DOHH2 (cell line): ENCODE results near the gene UBE2G1.

ENCODE experiments used
- CTCF ChIP-seq: fragments of 200-600 bp; sonication (generic); IDR thresholded peaks from one replicate; pipeline ENCODE4 v1.5.1; 2014; ENCODE audit warnings: antibody characterized with exemption, mild to moderate bottlenecking, low read depth, low read length; ENCODE audit not compliant: poor library complexity, severe bottlenecking
- EZH2phosphoT487 ChIP-seq: fragments of 200-600 bp; sonication (generic); IDR thresholded peaks from 2 replicates; pipeline ENCODE4 v1.6.1; 2017; ENCODE audit warnings: borderline replicate concordance, mild to moderate bottlenecking, antibody characterized with exemption, low read length, moderate library complexity, mixed read lengths

GRCh38 chr17:4394208-4395110, 28.0 kb upstream of the UBE2G1 start:
- TF ChIP-seq CTCF (no peak), EZH2phosphoT487 (no peak)
